PC-3 (cell line): ENCODE measurements around the gene FZR1.

Source experiments
- CTCF ChIP-seq: fragments of 300-600 bp; sonication (generic); conservative IDR thresholded peaks from 2 replicates; pipeline ENCODE4 v1.5.1; 2017; ENCODE audit warnings: antibody characterized with exemption, low read depth, mild to moderate bottlenecking, low read length
- EZH2 ChIP-seq: fragments of 300-600 bp; sonication (generic); IDR thresholded peaks from one replicate; pipeline ENCODE4 v1.6.1; 2017; ENCODE audit warnings: antibody characterized with exemption, mild to moderate bottlenecking, low read length; ENCODE audit not compliant: unreplicated experiment
- EZH2phosphoT487 ChIP-seq: fragments of 300-600 bp; sonication (generic); IDR thresholded peaks from 2 replicates; pipeline ENCODE4 v1.6.1; 2018; ENCODE audit warnings: mild to moderate bottlenecking, antibody characterized with exemption, low read length, borderline replicate concordance

GRCh38 chr19:3586707-3587346, 80.7 kb downstream of the FZR1 start:
- TF ChIP-seq CTCF (no peak), EZH2 (no peak), EZH2phosphoT487 (no peak)
